ENCODE data around the gene NCAPD2. TPM values are rescaled to one million over a fixed set of nuclear protein-coding genes. Genes with fewer than 3 reads are reported as not detected.

NCAPD2 gene
- total RNA-seq, 2 experiments from 2014 or later, result 195 to 196 TPM

DNA sequence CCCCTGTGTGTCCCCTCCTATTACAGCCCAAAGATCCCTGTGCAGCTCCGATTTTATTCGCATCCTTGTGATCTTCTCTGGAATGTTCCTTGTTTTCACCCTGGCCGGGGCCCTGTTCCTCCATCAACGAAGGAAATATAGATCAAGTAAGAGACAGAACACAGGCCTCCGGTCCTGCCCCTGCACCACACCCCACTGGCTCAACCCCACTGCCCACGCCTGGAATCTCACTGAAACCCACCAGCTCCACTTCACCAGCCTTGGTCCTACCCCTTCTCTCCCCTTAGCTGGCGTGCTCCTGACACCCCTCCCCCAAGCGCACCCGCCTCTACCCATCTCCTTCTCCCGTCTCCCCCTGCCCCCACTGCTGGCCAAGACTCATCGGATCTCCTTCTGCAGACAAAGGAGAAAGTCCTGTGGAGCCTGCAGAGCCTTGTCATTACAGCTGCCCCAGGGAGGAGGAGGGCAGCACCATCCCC is 43.0 kb upstream of the NCAPD2 start:
- DNase-seq (peak; percentile 64), ATAC-seq (peak; percentile 8)
- TF ChIP-seq, protein P1, sequence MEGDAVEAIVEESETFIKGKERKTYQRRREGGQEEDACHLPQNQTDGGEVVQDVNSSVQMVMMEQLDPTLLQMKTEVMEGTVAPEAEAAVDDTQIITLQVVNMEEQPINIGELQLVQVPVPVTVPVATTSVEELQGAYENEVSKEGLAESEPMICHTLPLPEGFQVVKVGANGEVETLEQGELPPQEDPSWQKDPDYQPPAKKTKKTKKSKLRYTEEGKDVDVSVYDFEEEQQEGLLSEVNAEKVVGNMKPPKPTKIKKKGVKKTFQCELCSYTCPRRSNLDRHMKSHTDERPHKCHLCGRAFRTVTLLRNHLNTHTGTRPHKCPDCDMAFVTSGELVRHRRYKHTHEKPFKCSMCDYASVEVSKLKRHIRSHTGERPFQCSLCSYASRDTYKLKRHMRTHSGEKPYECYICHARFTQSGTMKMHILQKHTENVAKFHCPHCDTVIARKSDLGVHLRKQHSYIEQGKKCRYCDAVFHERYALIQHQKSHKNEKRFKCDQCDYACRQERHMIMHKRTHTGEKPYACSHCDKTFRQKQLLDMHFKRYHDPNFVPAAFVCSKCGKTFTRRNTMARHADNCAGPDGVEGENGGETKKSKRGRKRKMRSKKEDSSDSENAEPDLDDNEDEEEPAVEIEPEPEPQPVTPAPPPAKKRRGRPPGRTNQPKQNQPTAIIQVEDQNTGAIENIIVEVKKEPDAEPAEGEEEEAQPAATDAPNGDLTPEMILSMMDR (IDR thresholded peaks at IDR 0.05), result no peak
- ChIA-PET CTCF (interaction anchor here (0.8 to 7.0 kb wide), 11 partner anchors 8 to 105 kb away, joined by 3 to 81 read pairs (median 7); partner anchors contain the start of gene VAMP1), POLR2A (interaction anchor here (0.7 to 14.3 kb wide), 14 partner anchors 7 to 493 kb away, joined by 3 to 267 read pairs (median 10); partner anchors contain the start of genes C12orf57, CD27, GAPDH and MRPL51)
- Mint-ChIP-seq H3K9me3 (no peaks in the 10 kb centered on the region), H3K4me3 (peak overlapping the region; percentile 97), H3K36me3 (ENCODE audit: low read depth) (peaks cover 94% of the 10 kb centered on the region), H3K27ac (peak overlapping the region; percentile 99), H3K4me1 (ENCODE audit: low read depth) (peaks cover 51% of the 10 kb centered on the region), H3K27me3 (no peaks in the 10 kb centered on the region)
- intact Hi-C loops (cut with micrococcal nuclease), result no loop called here

DNA sequence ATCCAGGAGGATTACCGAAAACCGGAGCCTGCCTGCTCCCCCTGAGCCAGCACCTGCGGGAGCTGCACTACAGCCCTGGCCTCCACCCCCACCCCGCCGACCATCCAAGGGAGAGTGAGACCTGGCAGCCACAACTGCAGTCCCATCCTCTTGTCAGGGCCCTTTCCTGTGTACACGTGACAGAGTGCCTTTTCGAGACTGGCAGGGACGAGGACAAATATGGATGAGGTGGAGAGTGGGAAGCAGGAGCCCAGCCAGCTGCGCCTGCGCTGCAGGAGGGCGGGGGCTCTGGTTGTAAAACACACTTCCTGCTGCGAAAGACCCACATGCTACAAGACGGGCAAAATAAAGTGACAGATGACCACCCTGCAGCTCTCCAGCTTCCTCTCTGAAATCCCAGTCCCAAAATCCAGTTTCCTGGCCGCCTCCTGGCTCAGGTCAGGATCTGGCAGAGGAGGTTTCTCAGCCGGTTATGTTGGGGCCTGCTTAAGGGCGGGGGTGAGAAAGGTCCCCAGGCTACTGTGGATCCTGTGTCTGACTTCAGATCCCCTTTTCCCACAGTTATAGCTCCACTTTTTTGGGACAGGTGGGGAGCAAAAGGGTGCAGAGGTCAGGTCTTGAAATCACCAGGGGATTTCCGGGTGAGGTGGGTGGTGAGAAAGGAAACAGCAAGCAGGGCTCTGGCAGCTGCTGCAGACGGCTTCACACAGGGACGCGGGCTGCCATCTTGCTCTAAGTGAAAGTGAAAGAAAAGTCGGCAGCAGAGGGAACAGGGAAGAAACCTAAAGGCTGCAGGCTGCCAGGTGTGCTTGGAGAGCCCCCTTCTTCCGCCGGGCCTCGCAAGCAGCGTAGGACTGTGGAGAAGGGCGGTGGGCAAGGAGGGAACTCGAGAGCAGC is 42.3 kb upstream of the NCAPD2 start, which contains the start of gene TAPBPL:
Gene TAPBPL, plus strand, starts transcription at position 695 of the 897 bp plus-strand sequence. CDS start 207 bp downstream, outside the sequence.
- intact Hi-C loops (cut with micrococcal nuclease), result no loop called here
- peak; percentile 94 for DNase-seq
- Mint-ChIP-seq H3K9me3 (no peaks in the 10 kb centered on the region), H3K36me3 (ENCODE audit: low read depth) (peaks cover 91% of the 10 kb centered on the region), H3K27me3 (no peaks in the 10 kb centered on the region), H3K4me3 (peak within 1 kb of the TSS; percentile 97), H3K4me1 (ENCODE audit: low read depth) (peaks cover 53% of the 10 kb centered on the region), H3K27ac (peak within 1 kb of the TSS; percentile 99)
- ChIA-PET CTCF (interaction anchor here (0.6 to 7.0 kb wide), 14 partner anchors 8 to 430 kb away, joined by 3 to 81 read pairs (median 6); partner anchors contain the start of gene VAMP1), POLR2A (interaction anchor here (0.7 to 14.3 kb wide), 17 partner anchors 8 to 492 kb away, joined by 3 to 267 read pairs (median 10); partner anchors contain the start of genes C12orf57, CD27, GAPDH and MRPL51)
- TF ChIP-seq, protein P1 (IDR thresholded peaks at IDR 0.05), result no peak
- peak; percentile 77 for ATAC-seq

DNA sequence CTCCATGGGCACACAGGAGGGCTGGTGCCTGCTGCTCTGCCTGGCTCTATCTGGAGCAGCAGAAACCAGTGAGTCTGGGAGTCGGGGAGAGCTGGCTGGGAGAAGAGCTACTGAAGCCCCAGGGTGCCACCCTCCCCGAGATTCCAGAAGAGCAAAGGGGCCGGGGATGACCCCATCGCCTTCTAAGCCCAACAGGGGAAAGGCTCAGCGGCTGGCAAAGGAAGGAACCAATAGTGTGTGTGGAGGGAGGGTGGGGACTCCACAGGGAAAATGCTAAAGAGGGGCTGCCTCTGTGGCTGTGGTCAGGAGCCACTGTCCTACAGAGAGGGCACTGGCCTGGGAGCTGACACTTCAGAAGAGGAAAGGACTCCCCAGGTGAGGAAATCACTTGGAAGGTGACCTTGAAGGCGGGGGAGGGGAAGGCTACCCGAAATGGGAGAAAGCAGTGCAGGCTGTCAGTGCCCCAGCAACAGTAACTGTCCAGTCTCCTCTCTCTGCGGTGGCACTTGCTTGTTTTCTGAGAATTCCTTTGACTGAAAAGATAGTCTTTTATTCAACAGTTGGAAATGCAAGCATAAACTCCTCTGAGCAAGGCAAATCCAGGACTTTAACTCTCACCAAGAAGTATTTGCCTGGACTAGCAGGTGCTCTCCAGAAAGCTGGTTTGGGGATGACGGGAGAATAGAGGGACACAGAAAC is 41.5 kb upstream of the NCAPD2 start:
- ATAC-seq, result peak; percentile 2
- Mint-ChIP-seq H3K4me3 (peak overlapping the region; percentile 97), H3K27ac (peak overlapping the region; percentile 99), H3K27me3 (no peaks in the 10 kb centered on the region), H3K4me1 (ENCODE audit: low read depth) (peaks cover 60% of the 10 kb centered on the region), H3K36me3 (ENCODE audit: low read depth) (peaks cover 90% of the 10 kb centered on the region), H3K9me3 (no peaks in the 10 kb centered on the region)
- CTCF ChIA-PET, result interaction anchor here (0.6 to 7.0 kb wide), 11 partner anchors 9 to 430 kb away, joined by 3 to 81 read pairs (median 7); partner anchors contain the start of gene VAMP1
- intact Hi-C loops (cut with micrococcal nuclease), result no loop called here
- TF ChIP-seq, protein P1 (IDR thresholded peaks at IDR 0.05), result no peak
- POLR2A ChIA-PET, result interaction anchor here (0.8 to 14.3 kb wide), 18 partner anchors 9 to 120 kb away, joined by 3 to 267 read pairs (median 10); partner anchors contain the start of genes CD27, GAPDH, MRPL51 and TNFRSF1A
- no peak for DNase-seq

DNA sequence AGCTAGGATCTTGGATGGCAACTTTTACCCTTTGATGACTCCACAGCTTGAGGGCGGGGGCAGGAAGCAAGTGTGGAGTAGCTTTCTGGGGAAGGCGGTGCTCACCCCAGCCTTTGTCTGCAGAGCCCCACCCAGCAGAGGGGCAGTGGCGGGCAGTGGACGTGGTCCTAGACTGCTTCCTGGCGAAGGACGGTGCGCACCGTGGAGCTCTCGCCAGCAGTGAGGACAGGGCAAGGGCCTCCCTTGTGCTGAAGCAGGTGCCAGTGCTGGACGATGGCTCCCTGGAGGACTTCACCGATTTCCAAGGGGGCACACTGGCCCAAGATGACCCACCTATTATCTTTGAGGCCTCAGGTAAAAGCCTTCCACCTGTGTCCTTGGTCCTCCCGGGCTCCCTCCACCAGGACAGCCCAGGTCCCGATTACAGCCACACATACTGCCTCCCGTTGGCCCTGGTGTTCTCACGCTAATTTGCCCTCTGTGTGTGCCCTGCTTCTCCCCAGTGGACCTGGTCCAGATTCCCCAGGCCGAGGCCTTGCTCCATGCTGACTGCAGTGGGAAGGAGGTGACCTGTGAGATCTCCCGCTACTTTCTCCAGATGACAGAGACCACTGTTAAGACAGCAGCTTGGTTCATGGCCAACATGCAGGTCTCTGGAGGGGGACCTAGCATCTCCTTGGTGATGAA is 40.8 kb upstream of the NCAPD2 start:
- peak; percentile 14 for ATAC-seq
- peak overlapping the region; percentile 97 for H3K4me3 Mint-ChIP-seq
- DNase-seq, result peak; percentile 58
- peaks cover 90% of the 10 kb centered on the region for H3K36me3 Mint-ChIP-seq (ENCODE audit: low read depth)
- ChIA-PET CTCF (interaction anchor here (2.2 to 7.0 kb wide), 5 partner anchors 10 to 30 kb away, joined by 7 to 81 read pairs (median 8); no protein-coding TSS in a partner anchor), POLR2A (interaction anchor here (0.8 to 14.3 kb wide), 14 partner anchors 9 to 112 kb away, joined by 3 to 267 read pairs (median 12); partner anchors contain the start of genes CD27, GAPDH, MRPL51 and TNFRSF1A)
- TF ChIP-seq, protein P1 (IDR thresholded peaks at IDR 0.05), result no peak
- peak overlapping the region; percentile 99 for H3K27ac Mint-ChIP-seq
- H3K4me1 Mint-ChIP-seq (ENCODE audit: low read depth), result peaks cover 58% of the 10 kb centered on the region
- no peaks in the 10 kb centered on the region for H3K27me3 Mint-ChIP-seq
- intact Hi-C loops (cut with micrococcal nuclease), result no loop called here
- no peaks in the 10 kb centered on the region for H3K9me3 Mint-ChIP-seq

Measured in activated CD8-positive, alpha-beta T cell treated with anti-CD3 and anti-CD28 coated beads for 36 hours (primary cell).